ENCODE data around the gene PIK3CD.
"Not testable (repeated sequence)": the region's sequence is repeated elsewhere in the genome, so short reads cannot be mapped to it uniquely, and the experiment has no call there.

PIK3CD gene

DNA sequence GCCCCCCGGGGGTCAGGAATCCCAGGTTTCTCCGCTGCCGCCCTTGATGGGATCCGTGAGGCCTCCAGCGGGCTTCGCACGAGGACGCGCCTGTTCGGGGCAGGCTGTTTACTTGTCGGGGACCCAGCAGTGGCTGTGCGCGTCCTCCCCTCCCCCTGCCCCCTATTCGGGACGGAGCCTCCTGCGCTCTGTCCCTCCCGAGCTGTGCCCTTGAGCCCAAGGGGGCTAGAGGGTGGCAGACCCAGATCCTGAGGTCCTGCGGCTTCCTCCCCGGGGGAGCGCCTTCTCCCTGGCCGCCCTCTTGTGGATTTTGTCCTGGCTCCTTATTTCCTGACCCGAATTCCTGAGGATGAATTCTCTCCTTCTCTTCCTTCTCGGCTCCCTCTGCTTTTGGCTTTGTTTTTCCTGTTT, 38.4 kb downstream of the PIK3CD start:
- no peak for DNase-seq (ENCODE audit: low spot score)

DNA sequence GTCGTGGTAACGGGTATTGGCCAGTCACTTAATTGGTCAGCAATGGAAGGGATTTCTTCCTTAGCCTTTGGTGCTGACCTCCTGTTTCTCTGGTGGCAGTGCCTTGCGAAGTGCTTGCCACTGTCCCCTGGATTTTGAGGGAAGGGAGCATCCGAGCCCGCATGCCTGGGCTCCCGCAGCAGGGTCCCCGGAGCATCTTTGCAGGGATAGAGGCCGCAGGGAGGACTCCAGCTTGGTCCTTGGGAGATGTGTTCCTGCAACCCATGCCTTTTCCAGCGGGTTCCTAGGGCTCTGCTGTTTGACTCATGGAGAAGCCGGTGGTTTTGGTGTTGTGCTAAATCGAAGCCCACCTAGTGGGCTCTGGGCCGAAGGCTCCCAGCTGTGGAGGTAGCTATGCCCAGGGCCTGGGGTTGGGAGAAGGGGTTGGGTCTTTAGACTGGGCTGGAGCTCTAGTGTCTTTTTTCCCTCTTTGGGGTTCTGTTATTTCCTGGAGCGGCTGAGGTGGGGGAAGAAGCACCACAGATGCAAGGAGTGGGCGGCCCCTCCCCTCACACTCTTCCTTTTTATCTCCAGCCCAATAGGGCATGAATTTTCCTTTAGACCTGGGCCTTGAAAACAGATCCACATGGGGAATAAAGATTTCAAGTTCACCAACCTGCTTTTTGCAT, 39.0 kb downstream of the PIK3CD start:
- DNase-seq (ENCODE audit: low spot score) = no peak

DNA sequence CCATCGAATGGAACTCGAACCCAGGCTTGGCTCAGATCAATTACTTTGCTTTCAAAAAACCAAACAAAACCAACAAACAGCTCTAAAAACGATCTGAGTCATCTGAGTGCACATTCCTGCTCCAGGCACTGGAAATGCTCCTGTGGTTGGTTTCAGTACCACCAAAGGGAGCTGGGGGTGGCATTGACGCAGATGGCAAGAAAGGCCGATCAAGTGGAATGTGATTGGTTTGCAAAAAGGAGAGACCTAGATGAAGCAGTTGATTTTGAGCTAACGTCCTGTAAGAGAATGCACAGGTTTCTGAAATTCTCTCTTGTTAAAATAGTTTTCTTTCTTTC, 39.5 kb downstream of the PIK3CD start:
- no peak for DNase-seq (ENCODE audit: low spot score)

DNA sequence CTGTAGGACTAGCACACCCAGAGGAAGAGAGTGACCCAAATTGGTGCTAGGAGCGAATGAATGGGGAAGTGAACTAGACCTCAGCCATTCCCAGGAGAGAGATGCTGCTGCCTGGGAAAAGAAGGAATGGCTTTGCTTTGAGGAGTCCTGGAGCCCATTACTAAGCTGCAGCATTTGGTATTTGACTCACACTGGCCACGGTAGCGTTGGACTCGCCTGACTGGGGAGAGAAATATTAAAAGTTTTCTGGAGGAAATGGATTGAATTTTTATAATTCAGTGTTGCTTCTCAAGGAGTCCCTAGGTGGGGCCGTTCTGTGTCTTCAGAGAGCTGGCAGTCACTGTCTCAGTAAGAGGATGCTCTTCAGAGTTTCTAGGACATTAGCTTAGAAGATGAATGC, 40.2 kb downstream of the PIK3CD start:
- no peak for DNase-seq (ENCODE audit: low spot score)

DNA sequence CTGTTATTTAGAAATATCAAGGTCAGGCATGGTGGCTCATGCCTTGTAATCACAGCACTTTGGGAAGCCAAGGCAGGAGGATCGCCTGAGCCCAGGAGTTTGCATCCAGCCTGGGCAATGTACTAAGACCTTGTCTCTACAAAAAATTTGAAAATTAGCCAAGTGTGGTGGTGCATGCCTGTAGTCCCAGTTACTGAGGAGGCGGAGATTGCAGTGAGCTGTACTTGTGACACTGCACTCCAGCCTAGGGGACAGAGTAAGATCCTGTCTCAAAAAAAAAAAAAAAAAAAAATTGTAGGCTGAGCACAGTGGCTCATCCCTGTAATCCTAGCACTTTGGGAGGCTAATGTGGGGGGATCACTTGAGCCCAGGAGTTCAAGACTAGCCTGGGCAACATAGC, 45.3 kb downstream of the PIK3CD start:
- no peak for DNase-seq (ENCODE audit: low spot score)

DNA sequence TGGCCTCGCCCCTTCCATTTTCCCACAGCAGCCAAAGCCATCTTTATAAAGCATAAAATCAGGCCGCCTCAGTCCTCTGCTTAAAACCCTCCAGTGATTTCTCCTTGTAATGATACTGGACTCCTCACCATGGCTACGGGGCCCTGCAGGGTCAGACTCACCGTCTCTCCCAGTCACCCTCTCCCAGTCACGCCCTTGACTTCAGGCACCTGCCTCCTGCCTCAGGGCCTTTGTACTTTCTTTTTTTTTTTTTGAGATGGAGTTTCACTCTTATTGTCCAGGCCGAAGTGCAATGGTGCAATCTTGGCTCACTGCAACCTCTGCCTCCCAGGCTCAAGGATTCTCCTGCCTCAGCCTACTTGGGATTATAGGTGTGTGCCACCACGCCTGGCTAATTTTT, 47.8 kb downstream of the PIK3CD start:
- DNase-seq (ENCODE audit: low spot score) = no peak

DNA sequence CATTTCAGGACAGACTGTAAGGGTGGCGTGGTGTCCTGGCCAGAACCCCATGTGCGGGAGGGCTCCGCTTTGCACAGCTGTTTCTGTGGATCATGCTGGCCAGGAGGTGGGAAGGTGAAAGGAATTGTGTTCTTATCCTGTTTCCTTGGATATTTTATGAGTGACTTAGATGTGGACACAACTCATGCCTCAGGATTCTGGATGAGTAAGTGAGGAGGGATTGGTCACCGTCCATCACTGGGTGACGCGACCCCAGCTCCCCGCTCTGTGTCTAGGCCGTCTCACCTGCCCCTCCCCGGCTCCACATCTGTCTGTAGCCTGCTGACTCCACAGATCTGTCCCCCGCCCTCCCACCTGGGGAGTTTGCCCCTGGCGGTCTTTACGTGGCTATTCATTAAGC, 48.8 kb downstream of the PIK3CD start:
- no peak for DNase-seq (ENCODE audit: low spot score)

DNA sequence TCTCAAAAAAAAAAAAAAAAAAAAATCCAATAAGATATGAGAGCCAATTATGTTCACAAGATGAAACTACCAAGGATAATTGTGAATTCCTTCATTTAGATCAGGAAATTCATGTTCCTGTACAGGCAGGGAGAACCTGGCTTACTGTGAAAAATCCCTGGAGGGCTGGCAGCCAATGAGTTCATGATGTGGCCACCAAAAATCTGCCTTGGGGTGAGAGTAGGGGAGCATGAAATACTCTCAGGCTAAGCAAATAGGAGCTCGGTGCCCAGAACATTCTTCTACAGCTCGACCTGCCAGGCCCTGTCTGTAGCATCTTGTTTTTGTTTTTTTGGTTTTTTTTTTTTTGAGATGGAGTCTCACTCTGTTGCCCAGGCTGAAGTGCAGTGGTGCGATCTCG, 50.1 kb downstream of the PIK3CD start:
- no peak for DNase-seq (ENCODE audit: low spot score)

DNA sequence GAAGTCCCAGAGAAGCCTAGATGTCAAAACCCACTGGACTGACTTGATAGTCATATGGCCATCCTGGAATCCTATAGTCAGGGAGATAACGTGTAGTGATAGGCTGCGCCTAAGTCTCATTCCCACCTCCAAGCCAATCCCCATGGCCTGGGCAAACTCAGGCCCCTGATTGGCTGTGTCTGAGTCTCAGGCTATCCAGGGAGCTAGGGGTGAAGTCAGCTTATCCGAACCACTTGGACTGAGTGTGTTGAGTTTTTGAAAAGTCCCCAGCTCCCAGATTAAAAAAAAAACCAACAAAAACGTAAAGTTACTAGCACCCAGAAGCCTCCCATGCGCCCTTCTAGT, 51.6 kb downstream of the PIK3CD start:
- DNase-seq (ENCODE audit: low spot score) = no peak

DNA sequence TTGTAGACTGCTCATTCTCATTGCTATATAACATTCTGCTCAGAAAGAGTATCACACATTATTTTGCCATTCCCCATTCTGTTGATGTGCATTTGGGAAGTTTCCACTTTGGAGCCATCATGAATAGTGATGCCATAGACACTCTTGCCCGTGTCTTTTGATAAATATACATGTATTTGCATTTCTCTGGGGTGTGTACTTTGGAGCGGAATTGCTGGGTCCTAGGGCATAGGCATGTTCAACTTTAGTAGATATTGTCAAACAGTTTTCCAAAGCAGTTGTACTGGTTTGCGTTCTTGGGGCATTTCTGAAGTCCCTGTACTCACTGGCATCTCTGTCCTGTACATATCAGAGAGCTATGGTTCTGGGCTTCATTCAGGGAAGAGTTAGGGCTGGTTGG, 52.1 kb downstream of the PIK3CD start:
- no peak for DNase-seq (ENCODE audit: low spot score)

DNA sequence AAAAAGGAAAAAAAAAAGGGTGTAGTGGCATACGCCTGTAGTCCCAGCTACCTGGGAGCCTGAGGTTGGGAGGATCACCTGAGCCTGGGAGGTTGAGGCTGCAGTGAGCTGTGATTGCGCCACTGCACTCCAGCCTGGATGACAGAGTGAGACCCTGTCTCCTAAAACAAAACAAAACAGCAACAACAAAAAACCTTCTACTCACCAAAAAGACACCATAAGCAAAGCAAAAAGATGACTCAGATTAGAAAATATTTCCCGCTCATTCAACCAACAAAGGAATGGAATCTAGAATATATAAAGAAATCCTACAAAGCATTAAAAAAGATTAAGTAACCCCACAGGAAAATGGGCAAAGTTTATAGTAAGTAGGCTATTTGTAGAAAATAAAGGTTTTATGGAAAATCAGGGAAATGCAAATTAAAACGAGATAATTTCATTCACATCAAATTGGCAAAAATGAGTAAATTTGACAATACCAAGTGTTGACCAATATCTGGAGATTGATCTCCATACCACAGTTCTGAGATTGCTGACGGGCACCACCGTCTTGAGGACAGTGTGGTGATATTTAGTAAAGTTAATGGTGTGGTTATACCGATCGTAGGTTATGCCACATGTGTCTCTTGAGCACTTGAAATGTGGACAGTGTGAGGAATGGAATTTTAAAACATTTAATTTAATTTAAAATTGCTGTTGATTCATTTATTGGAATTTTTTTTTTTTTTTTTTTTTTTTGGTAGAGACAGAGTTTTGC, 54.0 kb downstream of the PIK3CD start:
- DNase-seq (ENCODE audit: low spot score) = no peak

DNA sequence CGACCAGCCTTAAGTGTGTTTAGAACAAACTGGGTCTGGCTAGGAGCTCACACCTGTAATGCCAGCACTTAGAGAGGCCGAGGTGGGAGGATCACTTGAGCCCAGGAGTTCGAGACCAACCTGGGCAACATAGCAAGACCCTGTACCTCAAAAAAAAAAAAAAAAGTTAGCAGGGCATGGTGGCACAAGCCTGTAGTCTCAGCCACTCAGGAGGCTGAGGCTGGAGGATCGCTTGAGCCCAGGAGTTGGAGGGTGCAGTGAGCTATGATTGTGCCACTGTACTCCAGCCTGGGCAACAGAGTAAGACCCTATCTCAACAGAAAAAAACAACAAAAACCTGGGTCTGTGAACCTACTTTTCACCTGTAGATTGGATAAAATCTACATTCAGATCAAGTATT, 54.6 kb downstream of the PIK3CD start:
- no peak for DNase-seq (ENCODE audit: low spot score)

DNA sequence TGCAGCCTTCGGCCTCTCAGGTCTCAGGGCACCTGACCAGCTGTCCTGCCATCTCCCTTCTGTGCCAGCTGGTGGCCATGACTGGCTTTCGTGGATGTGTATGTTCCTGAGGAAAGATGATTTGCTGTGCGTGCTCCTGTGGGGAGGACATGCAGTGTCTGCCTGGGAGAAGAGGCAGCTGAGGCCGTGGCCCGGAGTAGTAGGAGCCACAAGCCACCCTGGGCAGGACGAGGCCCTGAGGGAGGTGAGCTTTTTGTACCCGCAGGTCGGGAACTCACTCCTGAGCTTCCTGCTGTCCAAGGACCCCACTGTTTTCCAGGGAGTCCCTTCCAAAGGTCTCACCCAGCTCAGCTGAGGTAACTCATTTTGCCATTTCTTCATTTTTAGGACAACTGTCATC, 58.5 kb downstream of the PIK3CD start:
- no peak for DNase-seq (ENCODE audit: low spot score)

DNA sequence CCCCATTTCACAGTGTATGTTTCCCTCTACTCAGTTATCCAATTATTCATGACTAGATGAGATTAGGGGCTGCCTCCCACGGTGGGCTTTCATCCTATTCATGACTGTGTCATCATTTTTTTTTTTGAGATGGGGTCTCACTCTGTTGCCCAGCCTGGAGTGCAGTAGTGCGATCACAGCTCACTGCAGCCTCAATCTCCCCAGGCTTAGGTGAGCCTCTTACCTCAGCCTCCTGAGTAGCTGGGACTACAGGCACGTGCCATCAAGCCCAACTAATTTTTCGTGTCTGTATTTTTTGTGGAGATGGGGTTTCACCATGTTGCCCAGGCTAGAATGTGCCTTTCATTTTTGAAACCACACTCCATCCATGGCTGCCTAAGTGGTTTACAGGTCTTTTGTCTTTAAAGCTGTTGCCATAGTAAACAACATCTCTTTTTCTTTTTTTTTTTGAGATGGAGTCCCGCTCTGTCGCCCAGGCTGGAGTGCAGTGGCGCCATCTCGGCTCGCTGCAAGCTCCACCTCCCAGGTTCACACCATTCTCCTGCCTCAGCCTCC, 60.0 kb downstream of the PIK3CD start:
- no peak for DNase-seq (ENCODE audit: low spot score)

DNA sequence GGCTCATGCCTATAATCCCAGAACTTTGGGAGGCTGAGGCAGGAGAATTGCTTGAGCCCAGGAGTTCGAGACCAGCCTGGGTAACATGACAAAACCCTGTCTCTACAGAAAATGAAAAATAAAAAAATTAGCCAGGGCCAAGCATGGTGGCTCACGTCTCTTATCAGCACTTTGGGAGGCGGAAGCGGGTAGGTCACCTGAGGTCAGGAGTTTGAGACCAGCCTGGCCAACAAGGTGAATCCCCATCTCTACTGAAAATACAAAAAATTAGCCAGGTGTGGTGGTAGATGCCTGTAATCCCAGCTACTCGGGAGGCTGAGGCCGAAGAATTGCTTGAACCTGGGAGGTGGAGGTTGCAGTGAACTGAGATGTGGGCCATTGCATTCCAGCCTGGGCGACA, 61.2 kb downstream of the PIK3CD start:
- not testable (repeated sequence) for DNase-seq (ENCODE audit: low spot score)

DNA sequence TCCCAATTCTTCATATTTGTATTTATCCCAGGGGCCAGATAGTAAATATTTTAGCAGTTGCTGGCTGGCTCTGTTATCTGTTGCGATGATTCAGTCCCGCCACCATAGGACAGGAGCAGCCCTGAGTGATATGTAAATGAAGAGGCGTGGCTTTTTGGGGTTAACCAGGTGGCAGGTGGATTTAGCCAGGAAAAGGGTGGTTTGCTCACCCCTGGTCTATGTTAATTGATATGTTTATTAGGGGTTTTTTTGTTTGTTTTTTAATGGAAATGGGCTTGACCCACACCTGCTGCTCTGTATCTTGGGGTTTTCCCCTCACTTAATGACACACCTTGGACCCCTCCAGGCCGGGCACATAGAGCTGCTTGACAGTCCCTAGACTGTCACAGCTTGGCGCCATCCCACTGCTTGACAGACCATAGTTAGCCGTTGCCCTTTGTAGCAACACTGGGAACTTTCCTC, 62.8 kb downstream of the PIK3CD start:
- DNase-seq (ENCODE audit: low spot score) = no peak

DNA sequence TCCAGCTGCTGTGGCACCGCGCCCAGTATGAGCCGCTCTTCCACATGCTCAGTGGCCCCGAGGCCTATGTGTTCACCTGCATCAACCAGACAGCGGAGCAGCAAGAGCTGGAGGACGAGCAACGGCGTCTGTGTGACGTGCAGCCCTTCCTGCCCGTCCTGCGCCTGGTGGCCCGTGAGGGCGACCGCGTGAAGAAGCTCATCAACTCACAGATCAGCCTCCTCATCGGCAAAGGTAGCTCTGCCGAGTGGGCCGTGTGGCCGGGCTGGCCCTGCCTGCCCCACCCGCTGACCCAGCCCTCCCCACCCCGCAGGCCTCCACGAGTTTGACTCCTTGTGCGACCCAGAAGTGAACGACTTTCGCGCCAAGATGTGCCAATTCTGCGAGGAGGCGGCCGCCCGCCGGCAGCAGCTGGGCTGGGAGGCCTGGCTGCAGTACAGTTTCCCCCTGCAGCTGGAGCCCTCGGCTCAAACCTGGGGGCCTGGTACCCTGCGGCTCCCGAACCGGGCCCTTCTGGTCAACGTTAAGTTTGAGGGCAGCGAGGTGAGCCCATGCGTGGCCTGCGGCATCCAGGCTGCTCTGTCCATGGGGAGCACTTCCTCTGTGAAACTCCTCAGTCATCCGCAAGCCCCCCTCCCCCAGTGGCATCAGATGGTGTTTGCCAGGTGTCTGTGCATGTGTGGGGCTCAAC, 64.2 kb downstream of the PIK3CD start:
- no peak for DNase-seq (ENCODE audit: low spot score)

DNA sequence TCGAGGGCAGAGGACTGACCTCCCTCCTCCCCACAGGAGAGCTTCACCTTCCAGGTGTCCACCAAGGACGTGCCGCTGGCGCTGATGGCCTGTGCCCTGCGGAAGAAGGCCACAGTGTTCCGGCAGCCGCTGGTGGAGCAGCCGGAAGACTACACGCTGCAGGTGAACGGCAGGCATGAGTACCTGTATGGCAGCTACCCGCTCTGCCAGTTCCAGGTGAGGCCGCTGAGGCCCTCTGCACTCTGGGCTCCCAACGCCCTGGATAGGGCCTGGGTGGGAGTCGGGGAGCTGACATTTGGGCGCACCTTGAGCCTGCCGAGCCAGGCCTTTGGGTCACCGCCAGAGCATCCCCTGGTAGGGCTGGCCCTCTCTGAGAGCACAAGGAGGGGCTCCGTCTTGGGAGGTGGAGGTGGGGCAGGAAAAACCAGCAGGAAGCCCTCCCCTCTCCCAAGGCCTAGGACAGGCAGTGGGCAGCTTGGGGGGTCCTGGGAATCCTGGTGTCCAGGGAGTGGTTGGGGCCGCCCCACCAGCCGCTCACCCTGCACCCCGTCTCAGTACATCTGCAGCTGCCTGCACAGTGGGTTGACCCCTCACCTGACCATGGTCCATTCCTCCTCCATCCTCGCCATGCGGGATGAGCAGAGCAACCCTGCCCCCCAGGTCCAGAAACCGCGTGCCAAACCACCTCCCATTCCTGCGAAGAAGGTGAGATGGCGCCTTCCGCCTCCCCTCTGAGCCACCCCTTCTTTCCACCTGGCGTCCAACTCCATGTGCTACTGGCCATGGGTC, 65.1 kb downstream of the PIK3CD start:
- no peak for DNase-seq (ENCODE audit: low spot score)

DNA sequence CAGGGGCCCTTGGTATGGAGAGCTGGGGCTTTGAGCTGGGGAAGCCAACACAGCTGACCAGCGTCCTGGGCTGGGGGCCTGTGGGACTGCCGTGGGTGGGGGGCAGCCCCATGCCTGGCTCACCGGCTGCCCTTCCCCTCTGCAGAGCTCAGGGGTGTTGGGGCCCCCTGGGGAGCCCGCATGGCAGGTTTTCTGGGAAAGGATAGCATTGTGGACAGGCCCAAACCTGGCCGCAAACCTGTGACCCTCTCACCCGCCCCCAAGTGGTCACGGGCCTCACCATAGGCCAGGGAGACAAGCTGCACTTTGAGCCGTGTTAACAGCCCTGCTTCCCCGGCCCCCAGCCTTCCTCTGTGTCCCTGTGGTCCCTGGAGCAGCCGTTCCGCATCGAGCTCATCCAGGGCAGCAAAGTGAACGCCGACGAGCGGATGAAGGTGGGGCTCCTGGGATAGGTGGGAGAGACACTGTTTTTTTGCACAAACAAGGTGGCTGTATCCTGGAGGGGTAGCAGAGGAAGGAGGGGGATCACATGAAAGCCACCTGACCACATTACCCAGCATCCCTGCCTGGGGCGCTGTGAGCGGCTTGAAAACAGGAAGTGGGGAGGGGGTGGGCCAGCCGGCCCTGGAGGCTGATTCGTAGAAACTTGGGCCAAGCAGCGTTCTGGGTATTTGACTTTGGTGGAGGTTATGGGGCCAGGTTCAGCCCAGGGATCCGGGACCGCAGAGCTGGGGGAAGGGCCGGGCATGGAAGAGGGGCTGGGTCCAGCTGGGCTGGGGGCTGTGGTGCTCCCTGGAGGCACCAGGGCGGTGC, 65.9 kb downstream of the PIK3CD start:
- DNase-seq (ENCODE audit: low spot score) = peak; percentile 77

DNA sequence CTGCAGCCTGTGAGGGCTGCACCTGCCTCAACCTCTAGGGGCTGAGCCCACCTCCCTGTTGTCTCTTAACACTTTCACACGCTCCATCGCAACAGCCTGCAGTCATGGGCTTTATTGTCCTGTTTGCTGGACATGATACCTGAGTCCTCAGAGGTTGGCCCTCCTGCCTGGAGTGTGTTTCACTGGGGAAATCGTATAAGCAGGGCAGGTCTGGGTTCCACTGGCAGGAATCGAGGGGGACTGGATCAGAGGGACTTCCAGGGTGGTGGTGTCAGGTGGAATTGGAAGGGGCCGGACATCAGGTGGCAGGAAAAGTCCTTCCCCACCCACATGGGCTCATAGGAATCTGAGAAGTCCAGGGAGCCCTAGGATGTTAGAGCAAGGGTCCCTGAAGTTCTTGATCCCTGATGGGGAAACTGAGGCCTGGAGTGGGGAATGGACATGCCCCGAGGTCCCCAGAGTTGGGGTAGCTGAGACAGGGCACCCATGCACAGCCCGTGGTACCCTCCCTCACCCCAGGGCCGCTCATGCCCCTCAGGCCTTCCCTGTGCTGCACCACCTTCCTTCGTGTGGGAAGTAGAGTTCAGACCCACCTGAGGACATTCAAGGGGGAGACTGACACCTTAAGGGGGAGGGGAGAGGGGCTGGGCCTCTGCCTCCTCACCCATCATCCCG, 66.6 kb downstream of the PIK3CD start:
- DNase-seq (ENCODE audit: low spot score) = no peak

Measured in HuH-7 (cell line).